T47D (cell line): ENCODE measurements around the gene ADAMTS13.

ENCODE experiments used
- DNase-seq, 2 experiments: peaks; one replicate each; pipeline versions ENCODE4 v3.0.0 to v3.0.0-alpha.2; 2011 to 2012; ENCODE audit warnings: low read depth in 1 of 2, low spot score in 1 of 2
- JUND ChIP-seq: IDR thresholded peaks from 2 replicates; pipeline ENCODE4 v1.6.1; 2012; ENCODE audit warnings: low read depth
- in situ Hi-C: cut with HindIII; loops from 2 replicates; pipeline ENCODE4 v1.10.0; 2016; ENCODE audit warnings: low sequenced_read_pairs, low pct_unique_long_range_greater_than_20kb

Gene ADAMTS13

GRCh38 chr9:133489253-133490190, 67.4 kb downstream of the ADAMTS13 start:
- no peak for TF ChIP-seq JUND
- in situ Hi-C loops, result no loop called here
- DNase-seq, result no peak

GRCh38 chr9:133490201-133490681, 68.1 kb downstream of the ADAMTS13 start:
- in situ Hi-C loops, result no loop called here

GRCh38 chr9:133490865-133491655, 68.9 kb downstream of the ADAMTS13 start:
- in situ Hi-C loops, result no loop called here
- peak in 1 of 2 experiments; percentile 90 for DNase-seq
- TF ChIP-seq JUND, result no peak

More at GRCh38 chr9:133490201-133490681, 68.1 kb downstream of the ADAMTS13 start:
- no peak for TF ChIP-seq JUND
- peak in 1 of 2 experiments; percentile 64 for DNase-seq

- DNase-seq, result no peak
- no peak for TF ChIP-seq JUND
- in situ Hi-C loops, result no loop called here
These were observed 69.4 kb downstream of the ADAMTS13 start for GRCh38 chr9:133491656-133491925.

GRCh38 chr9:133492061-133493021, 70.2 kb downstream of the ADAMTS13 start:
- no peak for DNase-seq
- in situ Hi-C loops, result no loop called here
- no peak for TF ChIP-seq JUND

GRCh38 chr9:133493428-133493827, 71.3 kb downstream of the ADAMTS13 start:
- in situ Hi-C loops, result no loop called here
- no peak for TF ChIP-seq JUND
- DNase-seq, result no peak

GRCh38 chr9:133493845-133494540, 71.8 kb downstream of the ADAMTS13 start:
- no peak for DNase-seq
- TF ChIP-seq JUND, result no peak
- in situ Hi-C loops, result no loop called here

GRCh38 chr9:133494636-133495326, 72.6 kb downstream of the ADAMTS13 start:
- DNase-seq, result no peak
- no peak for TF ChIP-seq JUND
- in situ Hi-C loops, result no loop called here

GRCh38 chr9:133495327-133496293, 73.4 kb downstream of the ADAMTS13 start:
- DNase-seq, result no peak
- in situ Hi-C loops, result no loop called here
- TF ChIP-seq JUND, result no peak
